PFSK-1 (cell line): ENCODE measurements around the gene ARSG.

Source experiments
- FOXP2 ChIP-seq: optimal IDR thresholded peaks from 2 replicates; pipeline ENCODE3; 2011; ENCODE audit warnings: borderline replicate concordance, control low read depth, inconsistent platforms; ENCODE audit not compliant: insufficient read depth; ENCODE audit errors: extremely low read length, extremely low read depth
- POLR2AphosphoS5 ChIP-seq: IDR thresholded peaks from 2 replicates; pipeline ENCODE4 v1.6.1; 2012; ENCODE audit warnings: low read depth, mild to moderate bottlenecking, control low read depth, low read length, moderate library complexity
- SIN3A ChIP-seq: IDR thresholded peaks from 2 replicates; pipeline ENCODE4 v1.6.1; 2012; ENCODE audit warnings: mild to moderate bottlenecking, low read length, moderate library complexity, borderline replicate concordance; ENCODE audit not compliant: insufficient read depth
- TAF1 ChIP-seq: IDR thresholded peaks from 2 replicates; pipeline ENCODE4 v1.6.1; 2012; ENCODE audit warnings: low read length, control low read depth, borderline replicate concordance; ENCODE audit not compliant: insufficient read depth
- TF ChIP-seq, protein P1 (sequence below), 2 experiments: IDR thresholded peaks; 2 replicates each; pipeline versions ENCODE4 v1.6.1 to v1.8.0; 2011 to 2012; ENCODE audit warnings: low read depth in 2 of 2, low read length in 2 of 2, control low read depth in 1 of 2, inconsistent platforms in 1 of 2, mild to moderate bottlenecking in 1 of 2, moderate library complexity in 1 of 2; ENCODE audit not compliant: insufficient read depth in 1 of 2

The ARSG gene

GRCh38 chr17:68398691-68399637 lies 107.7 kb downstream of the ARSG start:
- no peak for TF ChIP-seq SIN3A
- TF ChIP-seq FOXP2, result no peak
- TF ChIP-seq, protein P1, sequence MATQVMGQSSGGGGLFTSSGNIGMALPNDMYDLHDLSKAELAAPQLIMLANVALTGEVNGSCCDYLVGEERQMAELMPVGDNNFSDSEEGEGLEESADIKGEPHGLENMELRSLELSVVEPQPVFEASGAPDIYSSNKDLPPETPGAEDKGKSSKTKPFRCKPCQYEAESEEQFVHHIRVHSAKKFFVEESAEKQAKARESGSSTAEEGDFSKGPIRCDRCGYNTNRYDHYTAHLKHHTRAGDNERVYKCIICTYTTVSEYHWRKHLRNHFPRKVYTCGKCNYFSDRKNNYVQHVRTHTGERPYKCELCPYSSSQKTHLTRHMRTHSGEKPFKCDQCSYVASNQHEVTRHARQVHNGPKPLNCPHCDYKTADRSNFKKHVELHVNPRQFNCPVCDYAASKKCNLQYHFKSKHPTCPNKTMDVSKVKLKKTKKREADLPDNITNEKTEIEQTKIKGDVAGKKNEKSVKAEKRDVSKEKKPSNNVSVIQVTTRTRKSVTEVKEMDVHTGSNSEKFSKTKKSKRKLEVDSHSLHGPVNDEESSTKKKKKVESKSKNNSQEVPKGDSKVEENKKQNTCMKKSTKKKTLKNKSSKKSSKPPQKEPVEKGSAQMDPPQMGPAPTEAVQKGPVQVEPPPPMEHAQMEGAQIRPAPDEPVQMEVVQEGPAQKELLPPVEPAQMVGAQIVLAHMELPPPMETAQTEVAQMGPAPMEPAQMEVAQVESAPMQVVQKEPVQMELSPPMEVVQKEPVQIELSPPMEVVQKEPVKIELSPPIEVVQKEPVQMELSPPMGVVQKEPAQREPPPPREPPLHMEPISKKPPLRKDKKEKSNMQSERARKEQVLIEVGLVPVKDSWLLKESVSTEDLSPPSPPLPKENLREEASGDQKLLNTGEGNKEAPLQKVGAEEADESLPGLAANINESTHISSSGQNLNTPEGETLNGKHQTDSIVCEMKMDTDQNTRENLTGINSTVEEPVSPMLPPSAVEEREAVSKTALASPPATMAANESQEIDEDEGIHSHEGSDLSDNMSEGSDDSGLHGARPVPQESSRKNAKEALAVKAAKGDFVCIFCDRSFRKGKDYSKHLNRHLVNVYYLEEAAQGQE (IDR thresholded peaks at IDR 0.05; ENCODE audit: insufficient read depth in 1 of 2, low read depth in 2 of 2, low read length in 2 of 2), result no peak
- no peak for TF ChIP-seq TAF1
- no peak for TF ChIP-seq POLR2AphosphoS5

GRCh38 chr17:68399638-68400403 lies 108.5 kb downstream of the ARSG start:
- no peak for TF ChIP-seq FOXP2
- TF ChIP-seq POLR2AphosphoS5, result no peak
- TF ChIP-seq TAF1, result no peak
- TF ChIP-seq SIN3A, result no peak
- TF ChIP-seq, protein P1 (IDR thresholded peaks at IDR 0.05; ENCODE audit: insufficient read depth in 1 of 2, low read depth in 2 of 2, low read length in 2 of 2), result no peak

- TF ChIP-seq FOXP2 (no peak), POLR2AphosphoS5 (no peak), SIN3A (no peak), TAF1 (no peak)
- TF ChIP-seq, protein P1 (IDR thresholded peaks at IDR 0.05; ENCODE audit: insufficient read depth in 1 of 2, low read depth in 2 of 2, low read length in 2 of 2), result no peak
Observed at GRCh38 chr17:68400404-68400735, 109.1 kb downstream of the ARSG start.

GRCh38 chr17:68401288-68401687 lies 110.0 kb downstream of the ARSG start:
- TF ChIP-seq FOXP2 (no peak), SIN3A (no peak), POLR2AphosphoS5 (no peak), TAF1 (no peak)
- TF ChIP-seq, protein P1 (IDR thresholded peaks at IDR 0.05; ENCODE audit: insufficient read depth in 1 of 2, low read depth in 2 of 2, low read length in 2 of 2), result no peak
